ENCODE measurements around the gene MAST3. TPM values are rescaled to one million over a fixed set of nuclear protein-coding genes. Genes with fewer than 3 reads are reported as not detected.

The MAST3 gene
- total and polyA plus RNA-seq, 2 of the 8 experiments (the other 6 are each of a cell fraction or from before 2014, with no cell fraction given) = 3.4 to 9.0 TPM

DNA sequence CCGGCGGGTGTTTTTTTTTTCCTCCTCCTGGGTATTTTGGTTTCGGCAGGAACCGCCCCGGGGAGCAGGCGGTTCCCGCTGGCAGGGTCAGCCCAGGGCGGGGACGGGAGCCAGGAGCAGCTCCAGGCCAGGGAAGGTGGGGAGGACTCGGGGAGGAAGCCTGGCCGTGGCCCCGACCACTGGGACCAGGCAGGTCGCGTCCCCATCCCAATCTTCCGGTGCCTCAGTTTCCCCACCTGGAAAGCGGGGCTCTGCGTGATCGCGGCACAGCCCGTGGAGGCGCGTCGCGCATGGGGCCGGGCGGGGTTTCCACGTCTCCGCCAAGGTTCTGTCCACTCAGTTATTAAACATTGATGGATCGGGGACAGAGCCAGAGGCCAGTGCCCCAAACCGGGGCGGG lies 45.7 kb upstream of the MAST3 start:
- Histone ChIP-seq H2BK120ac (replicated peaks; ENCODE audit: low read depth, low read length) (no peak overlapping the region), H3K79me1 (ENCODE audit: low read depth, low read length) (no peaks in the 10 kb centered on the region), H3K14ac (ENCODE audit: insufficient read length) (no peak overlapping the region), H3K27ac (ENCODE audit: low read depth, low read length) (no peak overlapping the region), H3K18ac (ENCODE audit: extremely low read depth, low read length) (no peak overlapping the region), H3K56ac (replicated peaks; ENCODE audit: insufficient read length, low read depth, low read length) (no peak overlapping the region), H3K23ac (ENCODE audit: insufficient read length) (no peak overlapping the region), H3K9me3 (ENCODE audit: insufficient read depth in 2 of 2, low read depth in 1 of 2, low read length in 1 of 2) (no peaks in the 10 kb centered on the region), H2AFZ (ENCODE audit: low read length) (no peak overlapping the region), H3K4me3 (ENCODE audit: extremely low read depth in 1 of 4, insufficient read depth in 2 of 4, low read depth in 3 of 4, low read length in 4 of 4) (no peak overlapping the region), H3K36me3 (ENCODE audit: control insufficient read depth in 2 of 4, insufficient read depth in 4 of 4, low read length in 3 of 4) (no peaks in the 10 kb centered on the region), H3K27me3 (replicated peaks in 1 of 4; ENCODE audit: control insufficient read depth in 3 of 4, extremely low read depth in 1 of 4, insufficient read depth in 3 of 4, low read length in 3 of 4) (no peaks in the 10 kb centered on the region), H3K4ac (replicated peaks; ENCODE audit: insufficient read length, low read depth, low read length) (no peak overlapping the region), H3K4me1 (replicated peaks in 1 of 4; ENCODE audit: control insufficient read depth in 3 of 4, insufficient read depth in 4 of 4, low read length in 3 of 4) (0 out of 7 replicates have a peak, but pooled peaks cover 0 to 2% (median 0%) of the 10 kb centered on the region in 4 experiments), H4K91ac (replicated peaks; ENCODE audit: insufficient read length, low read length) (no peak overlapping the region), H4K5ac (ENCODE audit: insufficient read length, low read depth, low read length) (no peak overlapping the region), H2AK5ac (ENCODE audit: low read depth, low read length) (no peak overlapping the region), H3K23me2 (ENCODE audit: low read depth, low read length) (0 out of 2 replicates have a peak, but pooled peaks cover under 1% of the 10 kb centered on the region), H4K20me1 (replicated peaks in 1 of 2; ENCODE audit: control insufficient read depth in 1 of 2, insufficient read depth in 2 of 2, low read length in 2 of 2) (no peaks in the 10 kb centered on the region), H2BK20ac (ENCODE audit: low read length) (no peak overlapping the region), H3K79me2 (ENCODE audit: control insufficient read depth in 1 of 2, insufficient read depth in 2 of 2, low read length in 2 of 2) (no peaks in the 10 kb centered on the region), H3K9ac (replicated peaks in 1 of 4; ENCODE audit: extremely low read depth in 1 of 4, low read depth in 3 of 4, low read length in 3 of 4) (no peak overlapping the region), H2BK12ac (ENCODE audit: low read depth, low read length) (no peak overlapping the region), H2BK5ac (ENCODE audit: low read depth, low read length) (no peak overlapping the region), H4K8ac (ENCODE audit: extremely low read depth, insufficient read depth, low read length) (no peak overlapping the region), H3K4me2 (ENCODE audit: insufficient read depth in 1 of 2, low read depth in 2 of 2, low read length in 2 of 2) (no peak overlapping the region), H2BK15ac (ENCODE audit: low read length) (no peak overlapping the region)
- WGBS, 2 experiments (ENCODE audit: extremely low coverage in 1 of 2, insufficient coverage in 1 of 2, insufficient read length in 1 of 2, insufficient replicate concordance in 2 of 2, low coverage in 1 of 2, low lambda C conversion rate in 2 of 2, missing lambda C conversion rate in 1 of 2) = 87% methylated on average over 22 of the region's 31 CpGs; no CpG with 5 or more reads in 1 of the 2 experiments
- TF ChIP-seq HDAC6 (IDR thresholded peaks at IDR 0.05; ENCODE audit: low read depth, low read length) (no peak), NANOG (IDR thresholded peaks at IDR 0.05; ENCODE audit: insufficient read depth, low read depth, low read length, poor library complexity, severe bottlenecking) (no peak), CEBPB (IDR thresholded peaks at IDR 0.05; ENCODE audit: low read depth, low read length) (no peak), POLR2A (IDR thresholded peaks at IDR 0.05; ENCODE audit: control extremely low read depth in 1 of 2, low read depth in 2 of 2, low read length in 2 of 2) (no peak), SP4 (IDR thresholded peaks at IDR 0.05; ENCODE audit: low read length) (no peak), JUN (IDR thresholded peaks at IDR 0.05; ENCODE audit: low read depth, low read length) (no peak), GABPA (IDR thresholded peaks at IDR 0.05; ENCODE audit: borderline replicate concordance, insufficient read depth, low read length) (no peak), SUZ12 (IDR thresholded peaks at IDR 0.05; ENCODE audit: low read length) (no peak), CTBP2 (IDR thresholded peaks at IDR 0.05; ENCODE audit: borderline replicate concordance, insufficient read depth, insufficient read length, low read length) (no peak), HDAC2 (IDR thresholded peaks at IDR 0.05; ENCODE audit: borderline replicate concordance in 1 of 2, low read depth in 2 of 2, low read length in 2 of 2) (no peak), FOSL1 (IDR thresholded peaks at IDR 0.05; ENCODE audit: insufficient read depth, low read depth, low read length) (no peak), NRF1 (IDR thresholded peaks at IDR 0.05; ENCODE audit: low read depth, low read length) (no peak), KDM5A (IDR thresholded peaks at IDR 0.05; ENCODE audit: low read length) (no peak), TCF12 (IDR thresholded peaks at IDR 0.05; ENCODE audit: low read depth, low read length) (no peak)
- TF ChIP-seq, protein P1, sequence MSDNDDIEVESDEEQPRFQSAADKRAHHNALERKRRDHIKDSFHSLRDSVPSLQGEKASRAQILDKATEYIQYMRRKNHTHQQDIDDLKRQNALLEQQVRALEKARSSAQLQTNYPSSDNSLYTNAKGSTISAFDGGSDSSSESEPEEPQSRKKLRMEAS (IDR thresholded peaks at IDR 0.05) = no peak
- POLR2A ChIA-PET (ENCODE audit: partially characterized antibody) = no interaction called here
- CTCF ChIA-PET (ENCODE audit: partially characterized antibody) = interaction anchor here (0.7 to 1.2 kb wide), 3 partner anchors 13 to 667 kb away, joined by 3 to 4 read pairs (median 3); no protein-coding TSS in a partner anchor
- FAIRE-seq (no peak), DNase-seq (ENCODE audit: low read depth in 1 of 2, low spot score in 2 of 2) (no peak)

All from H1 (cell line).